HepG2 (cell line): ENCODE measurements around the gene B9D2. TPM values are rescaled to one million over a fixed set of nuclear protein-coding genes. Genes with fewer than 3 reads are reported as not detected.

Experiments
- ASH2L ChIP-seq: fragments of 300-600, 200-600 bp; sonication (generic); IDR thresholded peaks from 2 replicates; pipeline ENCODE4 v1.7.0; 2017; ENCODE audit warnings: low read depth, mild to moderate bottlenecking, moderate library complexity, mixed read lengths, low read length; ENCODE audit not compliant: insufficient read length
- CENPT ChIP-seq: sonication (generic); formaldehyde crosslinking; IDR thresholded peaks from 2 replicates; pipeline ENCODE4 v1.8.0; 2022; ENCODE audit warnings: low read depth, mild to moderate bottlenecking, moderate library complexity, missing genetic modification reagents
- EEA1 ChIP-seq: sonication (generic); formaldehyde crosslinking; IDR thresholded peaks from 2 replicates; pipeline ENCODE4 v1.5.1; 2020; ENCODE audit warnings: mild to moderate bottlenecking, missing genetic modification reagents, borderline replicate concordance
- ETV6 ChIP-seq: sonication (generic); formaldehyde crosslinking; conservative IDR thresholded peaks from 2 replicates; pipeline ENCODE4 v1.4.0; 2020; ENCODE audit warnings: missing genetic modification reagents
- GLI4 ChIP-seq: sonication (generic); formaldehyde crosslinking; IDR thresholded peaks from 2 replicates; pipeline ENCODE4 v1.5.1; 2020; ENCODE audit warnings: missing genetic modification reagents, mild to moderate bottlenecking, moderate library complexity, borderline replicate concordance
- JUNB ChIP-seq: sonication (generic); formaldehyde crosslinking; IDR thresholded peaks from 2 replicates; pipeline ENCODE4 v1.8.0; 2022; ENCODE audit warnings: missing genetic modification reagents, mild to moderate bottlenecking, borderline replicate concordance
- MAFF ChIP-seq: IDR thresholded peaks from 2 replicates; pipeline ENCODE4 v1.6.1; 2011; ENCODE audit warnings: low read depth, low read length, improper control_type of control experiment
- PHF20 ChIP-seq: sonication (generic); formaldehyde crosslinking; IDR thresholded peaks from 2 replicates; pipeline ENCODE4 v1.5.0; 2020; ENCODE audit warnings: mild to moderate bottlenecking, missing genetic modification reagents
- ZBTB21 ChIP-seq: sonication (generic); formaldehyde crosslinking; IDR thresholded peaks from 2 replicates; pipeline ENCODE4 v1.4.0; 2020; ENCODE audit warnings: missing genetic modification reagents
- ZFX ChIP-seq: sonication (generic); formaldehyde crosslinking; IDR thresholded peaks from 2 replicates; pipeline ENCODE4 v1.4.0; 2020; ENCODE audit warnings: mild to moderate bottlenecking, low read depth, missing genetic modification reagents, moderate library complexity
- ZNF530 ChIP-seq: sonication (generic); formaldehyde crosslinking; IDR thresholded peaks from 2 replicates; pipeline ENCODE4 v1.5.0; 2020; ENCODE audit warnings: low read depth, mild to moderate bottlenecking, missing genetic modification reagents
- ZNF629 ChIP-seq: sonication (generic); formaldehyde crosslinking; conservative IDR thresholded peaks from 2 replicates; pipeline ENCODE4 v1.5.0; 2020; ENCODE audit warnings: missing genetic modification reagents
- polyA plus RNA-seq, 8 experiments: library from polyadenylated mRNA; depleted of rRNA in 3 of 8; stranded (reverse) in 7 of 8; unstranded in 1 of 8; fragments of >200 nt; fragmentation: Illumina TruSeq in 4 of 8; extraction: Trizol in 4 of 8; gene quantifications; 2 replicates each; pipeline versions ENCODE4 v1.2.1 to v1.2.3, GENCODE V29; 2011 to 2016; ENCODE audit warnings: low read depth in 4 of 8, missing spikeins in 1 of 8, mixed read lengths in 1 of 8; ENCODE audit not compliant: insufficient read depth in 1 of 8
- total RNA-seq, 5 experiments: library from RNA; depleted of rRNA; stranded (reverse); fragments of >200 nt; fragmentation: Illumina TruSeq; extraction: Trizol; gene quantifications; 2 replicates each; pipeline ENCODE4 v1.2.3, GENCODE V29; 2016; ENCODE audit warnings: low read depth in 1 of 5
- TF ChIP-seq, protein P1 (sequence below): sonication (generic); formaldehyde crosslinking; IDR thresholded peaks from 2 replicates; pipeline ENCODE4 v1.5.0; 2020; ENCODE audit warnings: mild to moderate bottlenecking, missing genetic modification reagents, borderline replicate concordance
- TF ChIP-seq, protein P2 (sequence below): sonication (generic); IDR thresholded peaks from 2 replicates; pipeline ENCODE4 v1.6.1; 2016; ENCODE audit warnings: low read depth, borderline replicate concordance
- TF ChIP-seq, protein P3 (sequence below): IDR thresholded peaks from 2 replicates; pipeline ENCODE4 v1.6.1; 2016; ENCODE audit warnings: low read depth, borderline replicate concordance
- TF ChIP-seq, protein P4 (sequence below): sonication (generic); formaldehyde crosslinking; IDR thresholded peaks from 2 replicates; pipeline ENCODE4 v1.5.0; 2020; ENCODE audit warnings: missing genetic modification reagents
- TF ChIP-seq, protein P5 (sequence below): sonication (generic); formaldehyde crosslinking; IDR thresholded peaks from 2 replicates; pipeline ENCODE4 v1.8.0; 2022; ENCODE audit warnings: mild to moderate bottlenecking, missing genetic modification reagents, moderate library complexity

Gene B9D2
- total and polyA plus RNA-seq, 2 of the 13 experiments (the other 11 are each of a cell fraction or from before 2014, with no cell fraction given), result 3.1 to 4.4 TPM

DNA sequence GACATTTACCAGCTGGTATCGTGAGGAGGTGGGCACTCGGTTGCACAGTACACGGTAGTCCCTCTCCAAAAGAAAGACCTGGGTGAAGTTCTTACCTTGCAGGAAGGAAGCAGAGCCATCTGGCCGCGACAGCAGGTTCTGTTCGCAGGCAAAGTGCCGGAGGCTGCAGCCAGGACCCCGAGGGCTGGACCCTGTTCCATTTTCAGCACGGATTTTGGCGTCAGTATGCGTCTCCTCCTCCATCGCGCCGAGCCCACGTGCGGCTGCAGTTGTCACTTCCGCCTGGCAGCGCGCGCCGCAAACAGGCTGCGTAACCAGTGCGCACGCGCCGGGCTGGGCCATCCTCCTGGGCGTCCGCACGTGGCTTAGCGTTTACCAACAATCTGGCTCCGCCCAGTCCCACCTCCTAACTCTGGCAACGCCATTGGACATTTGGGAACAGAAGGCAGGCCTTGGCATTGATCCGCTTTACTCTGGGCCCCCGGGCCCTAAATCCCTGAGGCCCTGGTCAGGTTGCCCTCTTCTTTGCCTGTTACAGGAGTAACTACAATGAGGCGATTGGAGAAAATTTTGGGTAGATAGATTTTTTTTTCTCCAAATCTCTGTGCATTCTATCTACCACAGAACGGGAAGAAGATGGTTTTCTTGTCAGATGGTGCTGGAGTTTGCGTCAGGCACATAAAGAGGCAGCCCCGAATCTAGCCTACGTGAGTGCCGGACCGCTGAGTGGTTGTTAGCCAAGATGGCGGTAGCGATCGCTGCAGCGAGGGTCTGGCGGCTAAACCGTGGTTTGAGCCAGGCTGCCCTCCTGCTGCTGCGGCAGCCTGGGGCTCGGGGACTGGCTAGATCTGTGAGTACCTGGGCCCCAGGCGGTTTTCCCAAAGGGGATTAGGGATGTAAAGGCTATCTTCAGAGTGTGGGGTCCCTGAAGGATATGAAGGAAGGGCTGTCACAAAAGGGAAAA lies 33.4 kb upstream of the B9D2 start, which contains the start of the genes BCKDHA and EXOSC5 (continued):
- TF ChIP-seq, protein P1, sequence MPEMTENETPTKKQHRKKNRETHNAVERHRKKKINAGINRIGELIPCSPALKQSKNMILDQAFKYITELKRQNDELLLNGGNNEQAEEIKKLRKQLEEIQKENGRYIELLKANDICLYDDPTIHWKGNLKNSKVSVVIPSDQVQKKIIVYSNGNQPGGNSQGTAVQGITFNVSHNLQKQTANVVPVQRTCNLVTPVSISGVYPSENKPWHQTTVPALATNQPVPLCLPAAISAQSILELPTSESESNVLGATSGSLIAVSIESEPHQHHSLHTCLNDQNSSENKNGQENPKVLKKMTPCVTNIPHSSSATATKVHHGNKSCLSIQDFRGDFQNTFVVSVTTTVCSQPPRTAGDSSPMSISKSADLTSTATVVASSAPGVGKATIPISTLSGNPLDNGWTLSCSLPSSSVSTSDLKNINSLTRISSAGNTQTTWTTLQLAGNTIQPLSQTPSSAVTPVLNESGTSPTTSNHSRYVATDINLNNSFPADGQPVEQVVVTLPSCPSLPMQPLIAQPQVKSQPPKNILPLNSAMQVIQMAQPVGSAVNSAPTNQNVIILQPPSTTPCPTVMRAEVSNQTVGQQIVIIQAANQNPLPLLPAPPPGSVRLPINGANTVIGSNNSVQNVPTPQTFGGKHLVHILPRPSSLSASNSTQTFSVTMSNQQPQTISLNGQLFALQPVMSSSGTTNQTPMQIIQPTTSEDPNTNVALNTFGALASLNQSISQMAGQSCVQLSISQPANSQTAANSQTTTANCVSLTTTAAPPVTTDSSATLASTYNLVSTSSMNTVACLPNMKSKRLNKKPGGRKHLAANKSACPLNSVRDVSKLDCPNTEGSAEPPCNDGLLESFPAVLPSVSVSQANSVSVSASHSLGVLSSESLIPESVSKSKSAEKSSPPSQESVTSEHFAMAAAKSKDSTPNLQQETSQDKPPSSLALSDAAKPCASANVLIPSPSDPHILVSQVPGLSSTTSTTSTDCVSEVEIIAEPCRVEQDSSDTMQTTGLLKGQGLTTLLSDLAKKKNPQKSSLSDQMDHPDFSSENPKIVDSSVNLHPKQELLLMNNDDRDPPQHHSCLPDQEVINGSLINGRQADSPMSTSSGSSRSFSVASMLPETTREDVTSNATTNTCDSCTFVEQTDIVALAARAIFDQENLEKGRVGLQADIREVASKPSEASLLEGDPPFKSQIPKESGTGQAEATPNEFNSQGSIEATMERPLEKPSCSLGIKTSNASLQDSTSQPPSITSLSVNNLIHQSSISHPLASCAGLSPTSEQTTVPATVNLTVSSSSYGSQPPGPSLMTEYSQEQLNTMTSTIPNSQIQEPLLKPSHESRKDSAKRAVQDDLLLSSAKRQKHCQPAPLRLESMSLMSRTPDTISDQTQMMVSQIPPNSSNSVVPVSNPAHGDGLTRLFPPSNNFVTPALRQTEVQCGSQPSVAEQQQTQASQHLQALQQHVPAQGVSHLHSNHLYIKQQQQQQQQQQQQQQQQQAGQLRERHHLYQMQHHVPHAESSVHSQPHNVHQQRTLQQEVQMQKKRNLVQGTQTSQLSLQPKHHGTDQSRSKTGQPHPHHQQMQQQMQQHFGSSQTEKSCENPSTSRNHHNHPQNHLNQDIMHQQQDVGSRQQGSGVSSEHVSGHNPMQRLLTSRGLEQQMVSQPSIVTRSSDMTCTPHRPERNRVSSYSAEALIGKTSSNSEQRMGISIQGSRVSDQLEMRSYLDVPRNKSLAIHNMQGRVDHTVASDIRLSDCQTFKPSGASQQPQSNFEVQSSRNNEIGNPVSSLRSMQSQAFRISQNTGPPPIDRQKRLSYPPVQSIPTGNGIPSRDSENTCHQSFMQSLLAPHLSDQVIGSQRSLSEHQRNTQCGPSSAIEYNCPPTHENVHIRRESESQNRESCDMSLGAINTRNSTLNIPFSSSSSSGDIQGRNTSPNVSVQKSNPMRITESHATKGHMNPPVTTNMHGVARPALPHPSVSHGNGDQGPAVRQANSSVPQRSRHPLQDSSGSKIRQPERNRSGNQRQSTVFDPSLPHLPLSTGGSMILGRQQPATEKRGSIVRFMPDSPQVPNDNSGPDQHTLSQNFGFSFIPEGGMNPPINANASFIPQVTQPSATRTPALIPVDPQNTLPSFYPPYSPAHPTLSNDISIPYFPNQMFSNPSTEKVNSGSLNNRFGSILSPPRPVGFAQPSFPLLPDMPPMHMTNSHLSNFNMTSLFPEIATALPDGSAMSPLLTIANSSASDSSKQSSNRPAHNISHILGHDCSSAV (CRISPR knock-in tag), result no peak; the same call in 1 of the 2 replicates
- TF ChIP-seq ZNF629 (CRISPR knock-in tag), result no peak
- TF ChIP-seq, protein P2, sequence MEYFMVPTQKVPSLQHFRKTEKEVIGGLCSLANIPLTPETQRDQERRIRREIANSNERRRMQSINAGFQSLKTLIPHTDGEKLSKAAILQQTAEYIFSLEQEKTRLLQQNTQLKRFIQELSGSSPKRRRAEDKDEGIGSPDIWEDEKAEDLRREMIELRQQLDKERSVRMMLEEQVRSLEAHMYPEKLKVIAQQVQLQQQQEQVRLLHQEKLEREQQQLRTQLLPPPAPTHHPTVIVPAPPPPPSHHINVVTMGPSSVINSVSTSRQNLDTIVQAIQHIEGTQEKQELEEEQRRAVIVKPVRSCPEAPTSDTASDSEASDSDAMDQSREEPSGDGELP, result no peak
- TF ChIP-seq ZFX (CRISPR knock-in tag), result peak; percentile 59; the same call in 1 of the 2 replicates
- TF ChIP-seq ZNF530, result no peak
- TF ChIP-seq ASH2L, result peak; percentile 93
- 0 out of 2 replicates have a peak, but pooled peaks have one; percentile 18 for TF ChIP-seq EEA1 (CRISPR knock-in tag)
- TF ChIP-seq, protein P3, sequence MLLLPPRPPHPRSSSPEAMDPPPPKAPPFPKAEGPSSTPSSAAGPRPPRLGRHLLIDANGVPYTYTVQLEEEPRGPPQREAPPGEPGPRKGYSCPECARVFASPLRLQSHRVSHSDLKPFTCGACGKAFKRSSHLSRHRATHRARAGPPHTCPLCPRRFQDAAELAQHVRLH (CRISPR knock-in tag), result peak; percentile 82; the same call in 1 of the 2 replicates
- no peak for TF ChIP-seq CENPT (CRISPR knock-in tag)
- TF ChIP-seq, protein P4, sequence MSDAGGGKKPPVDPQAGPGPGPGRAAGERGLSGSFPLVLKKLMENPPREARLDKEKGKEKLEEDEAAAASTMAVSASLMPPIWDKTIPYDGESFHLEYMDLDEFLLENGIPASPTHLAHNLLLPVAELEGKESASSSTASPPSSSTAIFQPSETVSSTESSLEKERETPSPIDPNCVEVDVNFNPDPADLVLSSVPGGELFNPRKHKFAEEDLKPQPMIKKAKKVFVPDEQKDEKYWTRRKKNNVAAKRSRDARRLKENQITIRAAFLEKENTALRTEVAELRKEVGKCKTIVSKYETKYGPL (CRISPR knock-in tag), result no peak
- TF ChIP-seq PHF20, result peak; percentile 79
- TF ChIP-seq, protein P5, sequence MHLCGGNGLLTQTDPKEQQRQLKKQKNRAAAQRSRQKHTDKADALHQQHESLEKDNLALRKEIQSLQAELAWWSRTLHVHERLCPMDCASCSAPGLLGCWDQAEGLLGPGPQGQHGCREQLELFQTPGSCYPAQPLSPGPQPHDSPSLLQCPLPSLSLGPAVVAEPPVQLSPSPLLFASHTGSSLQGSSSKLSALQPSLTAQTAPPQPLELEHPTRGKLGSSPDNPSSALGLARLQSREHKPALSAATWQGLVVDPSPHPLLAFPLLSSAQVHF (CRISPR knock-in tag), result no peak
- TF ChIP-seq ETV6 (CRISPR knock-in tag), result no peak
- no peak for TF ChIP-seq ZBTB21
- no peak for TF ChIP-seq MAFF
- TF ChIP-seq JUNB (CRISPR knock-in tag), result no peak
- no peak; the same call in 1 of the 2 replicates for TF ChIP-seq GLI4 (CRISPR knock-in tag)
